MM.1S (cell line): ENCODE measurements around the gene FAM186B.

Source experiments
- DNase-seq: peaks from one replicate; pipeline ENCODE4 v3.0.0-alpha.2; 2015
- H2AFZ ChIP-seq: fragments of 300-600 bp; sonication (generic); 2 replicates; pipeline ENCODE4 v1.6.0; 2016; ENCODE audit warnings: antibody characterized with exemption, low read length
- H3F3A ChIP-seq: fragments of 300-600 bp; sonication (generic); 2 replicates; pipeline ENCODE4 v1.6.1; 2016; ENCODE audit warnings: mild to moderate bottlenecking, antibody characterized with exemption, low read length, moderate library complexity, mixed read lengths; ENCODE audit not compliant: insufficient read depth
- H3K27ac ChIP-seq: fragments of 300-600 bp; sonication (generic); 2 replicates; pipeline ENCODE4 v1.5.1; 2016; ENCODE audit warnings: mild to moderate bottlenecking, low read length
- H3K27me3 ChIP-seq: fragments of 300-600 bp; sonication (generic); replicated peaks from 2 replicates; pipeline ENCODE4 v1.6.0; 2016; ENCODE audit warnings: low read length; ENCODE audit not compliant: insufficient read depth
- H3K36me3 ChIP-seq: fragments of 300-600 bp; sonication (generic); replicated peaks from 2 replicates; pipeline ENCODE4 v1.6.1; 2016; ENCODE audit warnings: mild to moderate bottlenecking, low read length, mixed read lengths; ENCODE audit not compliant: insufficient read depth
- H3K4me1 ChIP-seq: fragments of 300-600 bp; sonication (generic); 2 replicates; pipeline ENCODE4 v1.6.1; 2016; ENCODE audit warnings: low read length, mixed read lengths
- H3K4me2 ChIP-seq: fragments of 300-600 bp; sonication (generic); 2 replicates; pipeline ENCODE4 v1.6.0; 2016; ENCODE audit warnings: low read depth, low read length
- H3K4me3 ChIP-seq: fragments of 300-600 bp; sonication (generic); 2 replicates; pipeline ENCODE4 v1.5.1; 2016; ENCODE audit warnings: low read length, mixed read lengths
- H3K79me2 ChIP-seq: fragments of 300-600 bp; sonication (generic); 2 replicates; pipeline ENCODE4 v1.6.1; 2016; ENCODE audit warnings: mixed run types, low read length, mixed read lengths
- H3K9ac ChIP-seq: fragments of 300-600 bp; sonication (generic); 2 replicates; pipeline ENCODE4 v1.6.1; 2016; ENCODE audit warnings: low read length, mixed read lengths
- H3K9me2 ChIP-seq: fragments of 300-600 bp; sonication (generic); replicated peaks from 2 replicates; pipeline ENCODE4 v1.6.1; 2016; ENCODE audit warnings: mild to moderate bottlenecking, low read length, mixed read lengths; ENCODE audit not compliant: insufficient read depth
- H3K9me3 ChIP-seq: fragments of 300-600 bp; sonication (generic); replicated peaks from 2 replicates; pipeline ENCODE4 v1.6.1; 2016; ENCODE audit warnings: mild to moderate bottlenecking, low read length, mixed read lengths; ENCODE audit not compliant: insufficient read depth
- H4K20me1 ChIP-seq: fragments of 300-600 bp; sonication (generic); 2 replicates; pipeline ENCODE4 v1.6.1; 2016; ENCODE audit warnings: mild to moderate bottlenecking, low read length, moderate library complexity, mixed read lengths; ENCODE audit not compliant: insufficient read depth
- CTCF ChIP-seq: fragments of 300-600 bp; sonication (generic); IDR thresholded peaks from 2 replicates; pipeline ENCODE4 v1.5.1; 2016; ENCODE audit warnings: antibody characterized with exemption, low read length, mixed read lengths
- EZH2 ChIP-seq: fragments of 300-600 bp; sonication (generic); optimal IDR thresholded peaks from 2 replicates; pipeline ENCODE3; 2017; ENCODE audit warnings: low read depth, mild to moderate bottlenecking, antibody characterized with exemption, low read length, mixed read lengths
- EZH2phosphoT487 ChIP-seq: fragments of 300-600 bp; sonication (generic); IDR thresholded peaks from 2 replicates; pipeline ENCODE4 v1.6.1; 2018; ENCODE audit warnings: antibody characterized with exemption, low read length

The FAM186B gene

GRCh38 chr12:49609059-49609874 is 3.8 kb upstream of the FAM186B start:
- no peak overlapping the region for H2AFZ ChIP-seq
- DNase-seq = no peak
- H3K9me2 ChIP-seq = no peaks in the 10 kb centered on the region
- H3K9me3 ChIP-seq = no peaks in the 10 kb centered on the region
- no peaks in the 10 kb centered on the region for H3F3A ChIP-seq
- no peak overlapping the region for H3K27ac ChIP-seq
- no peak overlapping the region for H3K9ac ChIP-seq
- H4K20me1 ChIP-seq = no peaks in the 10 kb centered on the region
- H3K4me2 ChIP-seq = no peak overlapping the region
- no peaks in the 10 kb centered on the region for H3K4me1 ChIP-seq
- H3K27me3 ChIP-seq = no peaks in the 10 kb centered on the region
- TF ChIP-seq EZH2phosphoT487 (no peak), CTCF (no peak), EZH2 (no peak)
- H3K36me3 ChIP-seq = no peaks in the 10 kb centered on the region
- no peak overlapping the region for H3K4me3 ChIP-seq
- H3K79me2 ChIP-seq = no peaks in the 10 kb centered on the region

DNA sequence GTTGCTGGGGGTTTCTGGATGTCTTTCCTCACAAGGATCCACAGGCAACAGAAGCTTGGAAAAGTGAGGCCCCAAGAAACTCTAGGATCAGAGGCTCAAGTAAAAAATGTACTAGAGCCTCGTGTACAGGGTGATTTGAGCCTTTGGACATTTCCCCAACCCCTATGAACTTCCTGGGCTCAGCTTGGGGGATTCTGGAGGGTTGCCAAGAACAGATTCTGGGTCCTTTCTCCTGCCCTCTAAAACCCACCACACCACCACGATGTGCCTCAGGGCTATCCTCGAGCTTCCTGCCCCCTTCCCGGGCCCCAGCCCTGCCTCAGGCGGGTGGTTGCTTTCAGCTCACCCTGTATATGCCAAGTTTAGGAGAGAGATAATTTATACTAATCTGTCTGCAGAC is 583 bp downstream of the FAM186B start:
- no peaks in the 10 kb centered on the region for H3K4me1 ChIP-seq
- H3K27me3 ChIP-seq = no peaks in the 10 kb centered on the region
- H3K9me2 ChIP-seq = no peaks in the 10 kb centered on the region
- DNase-seq = no peak
- H2AFZ ChIP-seq = no peak overlapping the region
- no peaks in the 10 kb centered on the region for H3K9me3 ChIP-seq
- H3F3A ChIP-seq = no peaks in the 10 kb centered on the region
- no peaks in the 10 kb centered on the region for H4K20me1 ChIP-seq
- H3K79me2 ChIP-seq = no peaks in the 10 kb centered on the region
- H3K4me2 ChIP-seq = no peak overlapping the region
- H3K9ac ChIP-seq = no peak overlapping the region
- TF ChIP-seq CTCF (no peak), EZH2 (no peak), EZH2phosphoT487 (no peak)
- no peaks in the 10 kb centered on the region for H3K36me3 ChIP-seq
- no peak overlapping the region for H3K27ac ChIP-seq
- no peak overlapping the region for H3K4me3 ChIP-seq

- Histone ChIP-seq H3K4me1 (no peaks in the 10 kb centered on the region), H3K9me3 (no peaks in the 10 kb centered on the region), H4K20me1 (no peaks in the 10 kb centered on the region), H3K27me3 (no peaks in the 10 kb centered on the region), H3K27ac (no peak overlapping the region), H3K4me3 (no peak overlapping the region), H2AFZ (no peak overlapping the region), H3F3A (no peaks in the 10 kb centered on the region), H3K9ac (no peak overlapping the region), H3K79me2 (no peaks in the 10 kb centered on the region), H3K9me2 (no peaks in the 10 kb centered on the region), H3K36me3 (no peaks in the 10 kb centered on the region), H3K4me2 (no peak overlapping the region)
- no peak for TF ChIP-seq EZH2
- no peak for TF ChIP-seq EZH2phosphoT487
- no peak for TF ChIP-seq CTCF
- no peak for DNase-seq
These were observed 1.7 kb downstream of the FAM186B start for GRCh38 chr12:49603721-49604120.
